ENCODE data around the gene NR5A2.

The NR5A2 gene

DNA sequence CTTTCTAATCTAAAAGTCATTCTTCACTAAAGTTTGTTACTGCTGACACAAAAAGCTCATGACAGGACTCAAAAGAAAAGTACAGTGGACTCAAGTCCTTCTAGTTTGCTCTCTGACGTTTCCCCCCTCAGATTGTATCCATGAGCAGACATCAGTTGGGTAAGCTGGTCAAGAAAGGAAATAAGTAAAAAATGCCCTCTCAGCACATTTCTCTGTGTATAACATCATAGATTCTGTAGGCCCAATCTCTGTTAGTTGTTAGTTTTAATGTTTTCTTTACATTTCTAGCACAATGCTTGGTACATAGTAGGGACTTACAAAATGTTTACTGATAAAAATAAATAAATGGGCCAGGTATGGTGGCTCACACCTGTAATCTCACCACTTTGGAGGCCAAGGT is 96.8 kb downstream of the NR5A2 start:
- DNase-seq (ENCODE audit: low spot score) = no peak

DNA sequence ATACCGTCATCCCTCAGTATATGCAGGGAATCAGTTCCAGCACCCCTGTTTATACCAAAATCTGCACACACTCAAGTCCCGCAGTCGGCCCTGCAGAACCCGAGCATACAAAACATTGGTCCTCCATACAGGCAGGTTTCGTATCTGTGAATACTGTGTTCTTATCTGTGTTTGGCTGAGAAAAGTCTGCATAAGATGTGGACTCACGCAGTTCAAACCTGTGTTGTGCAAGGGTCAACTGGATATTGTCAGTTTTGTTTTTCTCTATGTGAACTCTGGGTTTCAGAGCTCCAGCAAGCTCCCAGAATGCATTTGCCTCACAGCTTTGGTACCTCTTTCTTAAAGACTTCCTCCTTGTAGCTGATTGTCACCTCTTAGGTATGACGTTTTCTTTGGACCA is 100.6 kb downstream of the NR5A2 start:
- no peak for DNase-seq (ENCODE audit: low spot score)

GRCh38 chr1:200128944-200129879 is 101.7 kb downstream of the NR5A2 start:
- no peak for DNase-seq (ENCODE audit: low spot score)

- DNase-seq (ENCODE audit: low spot score) = no peak
These were observed 103.0 kb downstream of the NR5A2 start for GRCh38 chr1:200130552-200130951.

DNA sequence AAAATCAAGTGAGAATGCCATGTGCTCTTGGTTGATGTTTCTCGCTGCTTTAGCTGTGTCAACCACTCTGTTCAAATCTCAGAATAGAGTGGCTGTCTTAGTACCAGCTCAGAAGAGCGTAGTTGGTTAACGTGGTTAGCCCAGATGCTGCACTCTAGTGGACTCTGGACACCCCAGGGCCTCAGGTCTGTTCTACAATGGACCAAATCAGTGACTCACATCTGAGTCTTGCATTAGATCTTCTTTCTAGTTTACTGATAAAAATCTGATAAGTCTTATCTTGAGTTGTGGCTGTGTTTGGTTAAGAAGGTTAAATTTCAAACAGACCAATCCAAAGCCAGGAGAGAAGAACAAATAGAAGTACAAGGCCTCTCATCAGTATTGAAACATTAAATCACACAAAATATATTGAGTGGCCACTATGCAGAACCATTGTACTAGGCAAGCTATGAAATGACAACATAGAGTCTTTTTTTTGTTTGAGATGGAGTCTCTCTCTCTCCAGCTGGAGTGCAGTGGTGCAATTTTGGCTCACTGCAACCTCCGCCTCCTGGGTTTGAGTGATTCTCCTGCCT is 104.1 kb downstream of the NR5A2 start:
- DNase-seq (ENCODE audit: low spot score) = no peak

DNA sequence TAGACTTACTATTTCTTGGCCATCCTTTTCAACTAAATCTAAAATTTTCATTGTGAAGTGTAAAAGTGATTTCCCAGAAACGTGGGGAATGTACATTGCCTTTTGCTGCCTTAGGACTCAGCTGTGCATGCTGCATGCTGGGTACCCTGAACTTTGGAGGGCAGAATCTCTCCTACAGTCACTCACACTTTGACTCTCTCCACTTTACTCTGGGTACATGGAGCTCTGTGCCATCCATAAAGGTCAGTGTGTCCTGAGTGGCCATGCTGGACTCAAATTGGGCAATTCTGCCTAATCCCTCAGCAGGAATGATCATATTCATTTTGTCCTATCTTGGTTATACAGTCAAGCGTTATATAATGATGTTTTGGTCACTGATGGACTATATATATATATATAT is 105.6 kb downstream of the NR5A2 start:
- DNase-seq (ENCODE audit: low spot score) = no peak

GRCh38 chr1:200134116-200134515 is 106.6 kb downstream of the NR5A2 start:
- no peak for DNase-seq (ENCODE audit: low spot score)

- DNase-seq (ENCODE audit: low spot score) = no peak
These were observed 108.9 kb downstream of the NR5A2 start for GRCh38 chr1:200136384-200136783.

- DNase-seq (ENCODE audit: low spot score) = peak; percentile 62
These were observed 112.2 kb downstream of the NR5A2 start for GRCh38 chr1:200139661-200140250.

GRCh38 chr1:200143347-200143746 is 115.8 kb downstream of the NR5A2 start:
- DNase-seq (ENCODE audit: low spot score) = no peak

DNA sequence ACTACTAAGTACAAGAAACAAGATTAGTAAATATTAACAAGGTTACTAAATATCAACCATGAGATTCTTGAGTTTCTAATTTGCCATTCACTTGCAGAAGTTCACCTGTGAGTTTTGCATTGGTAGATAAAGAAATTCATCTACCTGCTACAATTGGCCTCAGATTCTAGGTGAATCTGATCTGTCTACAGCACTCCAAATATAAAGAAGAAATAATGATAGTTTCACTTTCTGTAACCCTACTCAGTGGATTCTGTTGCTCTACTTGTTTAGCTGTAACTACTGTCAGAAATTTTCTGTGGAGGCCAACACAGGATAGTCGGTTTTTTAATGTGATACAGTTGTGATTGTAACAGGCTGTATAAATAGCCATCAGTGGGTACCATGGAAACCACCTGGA is 118.6 kb downstream of the NR5A2 start:
- no peak for DNase-seq (ENCODE audit: low spot score)

DNA sequence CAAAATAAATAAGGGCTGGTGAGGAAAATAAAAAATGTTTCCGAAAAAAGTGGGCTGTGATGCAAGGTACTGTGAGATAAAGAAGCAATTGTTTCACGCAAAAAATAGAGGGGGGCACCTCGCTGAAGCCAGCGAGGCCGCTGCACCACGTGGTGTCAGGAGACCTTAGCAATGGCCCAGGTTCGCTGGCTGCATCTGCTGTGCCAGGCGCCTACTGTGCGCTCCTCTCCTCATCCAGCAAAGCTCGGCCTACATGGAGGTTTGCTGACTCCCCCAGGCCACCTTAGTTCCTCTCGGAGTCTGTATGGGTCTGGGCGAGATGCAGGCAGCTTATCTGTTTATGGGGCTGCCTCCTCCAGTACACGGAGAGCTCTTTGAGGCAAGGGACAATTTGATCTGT is 119.6 kb downstream of the NR5A2 start:
- no peak for DNase-seq (ENCODE audit: low spot score)

GRCh38 chr1:200147742-200148141 is 120.2 kb downstream of the NR5A2 start:
- no peak for DNase-seq (ENCODE audit: low spot score)

DNA sequence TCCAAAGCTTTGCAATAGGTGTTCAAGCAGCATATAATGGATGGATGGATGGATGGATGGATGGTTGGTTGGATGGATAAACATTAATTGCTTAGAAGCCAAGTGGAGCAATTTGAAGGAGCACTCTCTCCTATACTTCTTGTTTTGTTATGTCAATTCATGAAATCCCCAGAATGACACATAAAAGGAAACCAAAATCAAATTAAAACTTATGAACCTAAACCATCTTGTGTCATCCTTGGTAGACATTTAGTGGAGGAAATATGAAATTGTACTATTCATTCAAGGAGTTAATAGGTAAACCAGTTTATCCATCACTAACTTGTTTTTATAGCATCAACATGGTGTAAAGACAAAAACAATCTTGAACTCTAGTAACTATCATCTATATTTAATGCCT is 122.5 kb downstream of the NR5A2 start:
- no peak for DNase-seq (ENCODE audit: low spot score)

GRCh38 chr1:200150721-200151120 is 123.2 kb downstream of the NR5A2 start:
- DNase-seq (ENCODE audit: low spot score) = peak; percentile 68

- DNase-seq (ENCODE audit: low spot score) = no peak
These were observed 124.8 kb downstream of the NR5A2 start for GRCh38 chr1:200152336-200152735.

GRCh38 chr1:200153277-200154055 is 126.0 kb downstream of the NR5A2 start:
- DNase-seq (ENCODE audit: low spot score) = no peak

DNA sequence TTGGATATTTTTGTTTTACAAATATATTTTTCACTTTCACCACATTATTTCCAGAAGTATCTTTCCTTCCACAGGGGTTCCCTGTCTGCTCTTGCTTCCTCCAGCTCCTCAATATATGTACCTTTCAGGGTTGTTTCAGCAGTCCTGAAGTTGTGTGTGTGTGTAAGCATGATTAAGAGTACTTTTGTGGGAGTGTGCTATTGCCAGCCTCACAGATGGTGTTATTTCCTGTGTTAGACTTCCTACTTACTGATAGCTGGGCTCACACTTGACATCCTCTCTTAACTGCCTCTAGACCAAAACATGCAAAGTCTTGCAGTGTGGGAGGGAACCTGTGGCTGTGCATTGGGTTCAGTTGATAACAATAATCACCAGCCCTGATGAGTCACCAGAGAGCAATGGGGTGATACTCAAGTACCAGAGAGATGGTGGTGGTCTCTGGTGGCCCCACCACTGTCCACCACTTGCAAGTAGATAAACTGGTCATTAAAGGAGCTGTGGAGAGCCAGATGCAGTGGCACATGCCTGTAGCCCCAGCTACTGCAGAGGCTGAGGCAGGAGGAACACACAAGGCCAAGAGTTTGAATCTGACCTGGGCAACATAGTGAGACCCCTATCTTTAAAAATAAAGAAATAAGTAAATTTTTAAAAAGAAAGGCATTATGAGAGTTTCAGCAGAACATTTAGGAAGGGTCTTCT is 126.7 kb downstream of the NR5A2 start:
- DNase-seq (ENCODE audit: low spot score) = no peak

GRCh38 chr1:200157715-200158114 is 130.2 kb downstream of the NR5A2 start:
- DNase-seq (ENCODE audit: low spot score) = no peak

GRCh38 chr1:200161801-200162200 is 134.3 kb downstream of the NR5A2 start:
- no peak for DNase-seq (ENCODE audit: low spot score)

DNA sequence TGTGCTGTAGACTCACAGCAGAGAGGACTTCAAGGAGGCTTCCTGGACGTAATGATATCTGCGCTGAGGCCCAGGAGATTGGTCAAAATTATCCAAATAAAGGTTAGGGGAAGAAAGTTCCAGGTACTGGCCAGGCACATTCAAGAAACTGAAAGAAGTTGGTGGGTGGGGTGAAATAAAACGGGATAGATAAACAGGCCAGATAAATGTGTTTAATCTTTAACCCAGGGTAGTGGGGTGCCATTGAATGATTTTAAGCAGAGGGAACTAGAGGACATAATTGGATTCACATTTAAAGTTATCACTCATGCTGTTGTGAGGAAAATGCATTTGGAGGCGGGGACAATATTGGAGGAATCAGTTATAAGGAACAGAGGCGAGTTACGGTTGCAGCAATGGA is 134.7 kb downstream of the NR5A2 start:
- DNase-seq (ENCODE audit: low spot score) = no peak

GRCh38 chr1:200162877-200163276 is 135.4 kb downstream of the NR5A2 start:
- DNase-seq (ENCODE audit: low spot score) = no peak

All from HuH-7 (cell line).